Upper lobe of right lung (tissue), 1 donor: ENCODE measurements around the gene FOXK1. TPM values are rescaled to one million over a fixed set of nuclear protein-coding genes. Genes with fewer than 3 reads are reported as not detected.

Experiments
- ATAC-seq: fragments of 200-7000 bp; cut with Tn5 transposase; one replicate; pipeline ENCODE4 v1.9.1; 2020; ENCODE audit warnings: mild to moderate bottlenecking, moderate library complexity
- DNase-seq: peaks from one replicate; pipeline ENCODE4 v3.0.0-alpha.2; 2020
- H3K27ac ChIP-seq: fragments of 200-600 bp; one replicate; pipeline ENCODE4 v1.8.0; 2022
- H3K27me3 ChIP-seq: fragments of 200-600 bp; one replicate; pipeline ENCODE4 v1.8.0; 2022; ENCODE audit warnings: mild to moderate bottlenecking
- H3K36me3 ChIP-seq: fragments of 200-600 bp; one replicate; pipeline ENCODE4 v1.8.0; 2022
- H3K4me1 ChIP-seq: fragments of 200-600 bp; one replicate; pipeline ENCODE4 v1.8.0; 2022
- H3K4me3 ChIP-seq: fragments of 200-600 bp; one replicate; pipeline ENCODE4 v1.8.0; 2022; ENCODE audit warnings: mild to moderate bottlenecking
- H3K9me3 ChIP-seq: fragments of 200-600 bp; one replicate; pipeline ENCODE4 v1.8.0; 2022
- CTCF ChIP-seq: fragments of 200-600 bp; IDR thresholded peaks from one replicate; pipeline ENCODE4 v1.8.0; 2022; ENCODE audit warnings: antibody characterized with exemption
- intact Hi-C: fragments of 100-400 bp; cut with DNase I; formaldehyde crosslinking; loops from one replicate; pipeline ENCODE4 v1.11.0; 2022
- total RNA-seq: library from RNA; stranded (reverse); fragmentation: NEBNext Ultra II Directional; extraction: Animal tissue kit (Norgen Biotek cat#: 25700); gene quantifications from one replicate; pipeline ENCODE4 v1.2.1, GENCODE V29; 2021
- donor health status: DM: no; HTN: yes; CAD: no; lungs with severe emphysema.

Gene FOXK1
- total RNA-seq, 1 donor from 2014 or later, result 33.3 TPM

GRCh38 chr7:4715410-4715776, 33.3 kb downstream of the FOXK1 start:
- DNase-seq, result peak; percentile 75
- H3K4me1 ChIP-seq, result peaks cover 44% of the 10 kb centered on the region
- H3K27me3 ChIP-seq, result no peaks in the 10 kb centered on the region
- H3K4me3 ChIP-seq, result no peak overlapping the region
- no peaks in the 10 kb centered on the region for H3K36me3 ChIP-seq
- no peak for TF ChIP-seq CTCF
- ATAC-seq, result peak; percentile 89
- H3K9me3 ChIP-seq, result no peaks in the 10 kb centered on the region
- peak overlapping the region; percentile 7 for H3K27ac ChIP-seq
- intact Hi-C loops, result no loop called here

GRCh38 chr7:4716946-4717795, 35.1 kb downstream of the FOXK1 start:
- intact Hi-C loops, result no loop called here
- TF ChIP-seq CTCF, result no peak
- Histone ChIP-seq H3K4me3 (no peak overlapping the region), H3K4me1 (peaks cover 37% of the 10 kb centered on the region), H3K27ac (no peak overlapping the region), H3K36me3 (no peaks in the 10 kb centered on the region), H3K9me3 (no peaks in the 10 kb centered on the region), H3K27me3 (no peaks in the 10 kb centered on the region)
- DNase-seq (no peak), ATAC-seq (no peak)

GRCh38 chr7:4718075-4718474, 36.0 kb downstream of the FOXK1 start:
- no peak for TF ChIP-seq CTCF
- ATAC-seq (no peak), DNase-seq (no peak)
- H3K27ac ChIP-seq, result no peak overlapping the region
- H3K4me3 ChIP-seq, result no peak overlapping the region
- intact Hi-C loops, result no loop called here
- H3K36me3 ChIP-seq, result peaks cover 2% of the 10 kb centered on the region
- no peaks in the 10 kb centered on the region for H3K27me3 ChIP-seq
- peaks cover 30% of the 10 kb centered on the region for H3K4me1 ChIP-seq
- H3K9me3 ChIP-seq, result no peaks in the 10 kb centered on the region

- H3K36me3 ChIP-seq, result peaks cover 10% of the 10 kb centered on the region
- no peak overlapping the region for H3K4me3 ChIP-seq
- H3K27me3 ChIP-seq, result no peaks in the 10 kb centered on the region
- no peak for ATAC-seq
- no peak for TF ChIP-seq CTCF
- H3K4me1 ChIP-seq, result peaks cover 35% of the 10 kb centered on the region
- no peak for DNase-seq
- intact Hi-C loops, result no loop called here
- no peak overlapping the region for H3K27ac ChIP-seq
- H3K9me3 ChIP-seq, result no peaks in the 10 kb centered on the region
Observed at GRCh38 chr7:4720225-4720624, 38.1 kb downstream of the FOXK1 start.

- H3K27ac ChIP-seq, result no peak overlapping the region
- no peaks in the 10 kb centered on the region for H3K27me3 ChIP-seq
- TF ChIP-seq CTCF, result no peak
- no peak for DNase-seq
- H3K4me1 ChIP-seq, result peaks cover 41% of the 10 kb centered on the region
- intact Hi-C loops, result no loop called here
- H3K36me3 ChIP-seq, result peaks cover 10% of the 10 kb centered on the region
- no peaks in the 10 kb centered on the region for H3K9me3 ChIP-seq
- no peak overlapping the region for H3K4me3 ChIP-seq
- no peak for ATAC-seq
Observed at GRCh38 chr7:4722308-4722707, 40.2 kb downstream of the FOXK1 start.
